HG03342 (cell line): ENCODE data around the gene PRDX5.
A peak's percentile ranks its signal among the peaks of the same experiment; 100 is the strongest.

Experiments
- ATAC-seq: cut with Tn5 transposase; IDR thresholded peaks from one replicate; pipeline ENCODE4 v1.9.1; 2021; ENCODE audit warnings: mild to moderate bottlenecking, moderate library complexity; ENCODE audit not compliant: unreplicated experiment

Gene PRDX5

DNA sequence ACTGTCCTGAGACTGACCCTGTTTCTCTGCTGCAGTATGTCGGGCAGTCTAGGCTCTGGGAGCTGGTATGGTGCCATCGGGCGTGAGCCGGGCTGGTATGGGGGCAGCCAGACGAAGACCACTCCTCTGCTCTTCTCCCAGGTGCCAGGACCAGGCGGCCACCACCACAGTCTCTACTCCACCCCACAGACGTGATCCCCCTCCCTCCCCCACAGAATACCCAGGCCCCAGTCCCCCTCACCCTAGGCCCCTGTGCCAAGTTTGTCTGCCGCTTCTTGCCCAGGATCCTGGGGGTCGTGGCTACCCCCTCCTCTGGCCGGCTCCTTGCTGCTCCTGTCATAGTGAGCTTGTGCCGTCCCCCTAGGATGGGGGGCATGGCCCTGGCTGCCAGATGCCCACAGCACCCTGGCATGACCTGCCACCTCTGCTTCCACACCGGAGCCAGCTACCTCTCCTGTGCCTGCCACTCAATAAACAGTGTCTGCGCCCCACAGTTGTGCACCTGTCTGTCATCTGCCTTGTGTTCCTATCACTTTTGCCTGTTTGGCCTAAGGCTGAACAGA is 28.8 kb upstream of the PRDX5 start:
- ATAC-seq: no peak

GRCh38 chr11:64290352-64291261 is 27.3 kb upstream of the PRDX5 start:
- no peak for ATAC-seq

- no peak for ATAC-seq
These were observed 26.6 kb upstream of the PRDX5 start, which contains the start of gene KCNK4 for GRCh38 chr11:64291262-64291751. Gene KCNK4, plus strand, starts transcription at chr11:64291302. Its CDS starts 1,717 bp downstream, at chr11:64293019.

GRCh38 chr11:64291752-64292459 is 26.0 kb upstream of the PRDX5 start:
- no peak for ATAC-seq

DNA sequence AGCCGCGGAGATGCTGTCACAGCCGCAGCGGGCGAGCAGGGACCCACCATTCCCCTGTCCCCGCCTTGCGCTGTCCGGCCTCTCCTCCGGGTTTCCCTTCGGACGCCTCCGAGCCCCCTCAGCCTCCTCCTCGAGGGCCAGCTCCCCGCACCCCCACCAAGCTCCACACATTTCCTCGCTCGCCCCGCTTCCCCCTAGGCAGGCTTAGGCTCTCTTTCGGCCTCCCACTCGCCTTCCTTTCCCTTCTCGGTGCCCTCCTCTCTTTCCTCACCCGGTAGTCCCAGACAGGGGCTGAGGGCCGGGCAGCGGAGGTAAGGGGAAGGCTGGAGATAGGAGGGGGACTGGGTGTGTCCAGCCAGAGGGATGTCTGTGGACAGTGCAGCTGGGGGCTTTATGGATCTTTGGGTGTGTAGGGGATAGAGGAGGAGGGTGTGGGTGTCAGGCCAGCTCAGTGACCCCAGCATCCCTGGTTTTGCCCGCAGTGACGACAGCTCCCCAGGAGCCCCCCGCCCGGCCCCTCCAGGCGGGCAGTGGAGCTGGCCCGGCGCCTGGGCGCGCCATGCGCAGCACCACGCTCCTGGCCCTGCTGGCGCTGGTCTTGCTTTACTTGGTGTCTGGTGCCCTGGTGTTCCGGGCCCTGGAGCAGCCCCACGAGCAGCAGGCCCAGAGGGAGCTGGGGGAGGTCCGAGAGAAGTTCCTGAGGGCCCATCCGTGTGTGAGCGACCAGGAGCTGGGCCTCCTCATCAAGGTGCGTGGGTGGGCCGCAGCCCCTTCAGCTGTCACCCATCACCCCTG is 25.3 kb upstream of the PRDX5 start:
- no peak for ATAC-seq

- no peak for ATAC-seq
These were observed 23.1 kb upstream of the PRDX5 start for GRCh38 chr11:64294774-64295173.

- no peak for ATAC-seq
These were observed 22.2 kb upstream of the PRDX5 start for GRCh38 chr11:64295760-64296159.

- ATAC-seq: no peak
These were observed 21.7 kb upstream of the PRDX5 start for GRCh38 chr11:64296236-64296635.

DNA sequence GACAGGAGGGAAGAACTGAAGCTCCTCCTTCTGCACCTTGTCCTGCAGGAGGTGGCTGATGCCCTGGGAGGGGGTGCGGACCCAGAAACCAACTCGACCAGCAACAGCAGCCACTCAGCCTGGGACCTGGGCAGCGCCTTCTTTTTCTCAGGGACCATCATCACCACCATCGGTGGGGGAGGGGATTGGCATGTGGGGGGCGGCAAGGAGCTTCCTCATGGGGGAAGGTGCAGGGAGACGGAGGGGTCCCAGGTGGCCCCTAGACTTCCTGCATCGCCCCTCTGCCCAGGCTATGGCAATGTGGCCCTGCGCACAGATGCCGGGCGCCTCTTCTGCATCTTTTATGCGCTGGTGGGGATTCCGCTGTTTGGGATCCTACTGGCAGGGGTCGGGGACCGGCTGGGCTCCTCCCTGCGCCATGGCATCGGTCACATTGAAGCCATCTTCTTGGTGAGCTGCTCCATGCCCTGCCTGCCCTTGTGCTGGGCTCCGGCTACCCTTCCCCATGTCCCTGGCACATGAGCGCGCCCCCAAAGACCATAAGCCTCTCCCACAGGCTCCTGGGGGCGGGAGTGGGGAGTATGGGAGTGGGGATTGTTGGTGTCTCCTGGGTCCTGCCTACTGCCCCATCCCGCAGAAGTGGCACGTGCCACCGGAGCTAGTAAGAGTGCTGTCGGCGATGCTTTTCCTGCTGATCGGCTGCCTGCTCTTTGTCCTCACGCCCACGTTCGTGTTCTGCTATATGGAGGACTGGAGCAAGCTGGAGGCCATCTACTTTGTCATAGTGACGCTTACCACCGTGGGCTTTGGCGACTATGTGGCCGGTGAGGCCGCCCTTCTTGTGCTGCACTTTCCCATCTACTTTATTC is 20.9 kb upstream of the PRDX5 start:
- no peak for ATAC-seq

- ATAC-seq: no peak
These were observed 20.1 kb upstream of the PRDX5 start for GRCh38 chr11:64297699-64298358.

DNA sequence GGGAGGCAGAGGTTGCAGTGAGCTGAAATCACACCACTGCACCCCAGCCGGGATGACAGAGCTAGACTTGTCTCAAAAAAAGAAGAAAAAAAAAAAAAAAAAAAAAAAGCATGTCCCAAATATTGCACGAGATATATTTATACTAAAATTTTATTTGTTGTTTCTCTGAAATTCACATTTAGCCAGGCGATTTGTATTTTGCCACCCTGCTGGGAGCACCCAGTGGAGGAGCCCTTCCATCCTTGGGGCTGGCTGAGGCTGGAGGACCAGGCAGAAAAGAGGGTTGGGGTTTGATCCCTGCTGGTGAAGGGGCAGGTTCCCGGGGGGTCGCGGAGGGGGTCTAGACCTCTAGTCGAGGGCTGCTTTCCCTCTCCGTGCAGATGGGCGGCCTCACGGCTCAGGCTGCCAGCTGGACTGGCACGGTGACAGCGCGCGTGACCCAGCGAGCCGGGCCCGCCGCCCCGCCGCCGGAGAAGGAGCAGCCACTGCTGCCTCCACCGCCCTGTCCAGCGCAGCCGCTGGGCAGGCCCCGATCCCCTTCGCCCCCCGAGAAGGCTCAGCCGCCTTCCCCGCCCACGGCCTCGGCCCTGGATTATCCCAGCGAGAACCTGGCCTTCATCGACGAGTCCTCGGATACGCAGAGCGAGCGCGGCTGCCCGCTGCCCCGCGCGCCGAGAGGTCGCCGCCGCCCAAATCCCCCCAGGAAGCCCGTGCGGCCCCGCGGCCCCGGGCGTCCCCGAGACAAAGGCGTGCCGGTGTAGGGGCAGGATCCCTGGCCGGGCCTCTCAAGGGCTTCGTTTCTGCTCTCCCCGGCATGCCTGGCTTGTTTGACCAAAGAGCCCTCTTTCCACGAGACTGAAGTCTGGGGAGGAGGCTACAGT is 18.7 kb upstream of the PRDX5 start:
- ATAC-seq: no peak

DNA sequence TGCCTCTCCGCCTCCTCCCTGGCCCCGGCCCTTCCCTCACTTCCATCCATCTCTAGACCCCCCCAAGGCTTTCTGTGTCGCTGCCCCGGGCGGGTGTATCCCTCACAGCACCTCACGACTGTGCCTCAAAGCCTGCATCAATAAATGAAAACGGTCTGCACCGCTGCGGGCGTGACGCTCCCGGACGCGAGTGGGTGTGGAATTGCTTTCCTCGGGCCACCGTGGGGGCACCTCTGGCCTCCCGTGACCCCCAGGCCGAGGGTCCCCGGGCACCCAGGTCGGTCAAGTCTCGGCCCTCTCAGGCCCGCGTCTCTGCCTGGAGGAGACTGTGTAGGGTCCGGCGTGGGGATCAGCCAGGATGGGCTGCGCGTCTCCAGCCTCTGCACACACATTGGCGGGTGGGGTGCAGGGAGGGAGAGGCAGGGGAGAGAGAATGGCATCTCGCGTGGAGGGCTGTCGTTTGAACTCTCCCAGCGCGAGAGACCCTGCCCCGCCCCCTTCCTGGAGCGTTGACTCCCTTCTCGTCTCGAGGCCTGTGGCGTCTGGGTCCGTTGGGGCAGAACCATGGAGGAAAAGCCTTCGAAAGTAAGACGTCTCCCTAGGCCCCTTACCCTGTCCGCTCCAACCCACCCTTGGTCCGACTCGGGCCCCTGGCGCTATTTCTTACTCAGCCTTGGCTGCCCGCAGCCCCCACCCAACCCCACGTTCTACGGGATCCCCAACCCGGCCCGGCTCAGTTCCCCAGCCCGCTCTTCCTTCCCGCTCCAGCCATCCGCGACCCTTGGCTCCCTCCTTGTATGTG is 17.9 kb upstream of the PRDX5 start, which contains the start of gene CATSPERZ:
Gene CATSPERZ (plus strand): TSS at position 512 of the 802 bp plus-strand sequence. CDS start 53 bp downstream, at position 565.
- no peak for ATAC-seq

- no peak for ATAC-seq
These were observed 14.6 kb upstream of the PRDX5 start for GRCh38 chr11:64303109-64304031.

- no peak for ATAC-seq
These were observed 13.9 kb upstream of the PRDX5 start for GRCh38 chr11:64304032-64304315.

DNA sequence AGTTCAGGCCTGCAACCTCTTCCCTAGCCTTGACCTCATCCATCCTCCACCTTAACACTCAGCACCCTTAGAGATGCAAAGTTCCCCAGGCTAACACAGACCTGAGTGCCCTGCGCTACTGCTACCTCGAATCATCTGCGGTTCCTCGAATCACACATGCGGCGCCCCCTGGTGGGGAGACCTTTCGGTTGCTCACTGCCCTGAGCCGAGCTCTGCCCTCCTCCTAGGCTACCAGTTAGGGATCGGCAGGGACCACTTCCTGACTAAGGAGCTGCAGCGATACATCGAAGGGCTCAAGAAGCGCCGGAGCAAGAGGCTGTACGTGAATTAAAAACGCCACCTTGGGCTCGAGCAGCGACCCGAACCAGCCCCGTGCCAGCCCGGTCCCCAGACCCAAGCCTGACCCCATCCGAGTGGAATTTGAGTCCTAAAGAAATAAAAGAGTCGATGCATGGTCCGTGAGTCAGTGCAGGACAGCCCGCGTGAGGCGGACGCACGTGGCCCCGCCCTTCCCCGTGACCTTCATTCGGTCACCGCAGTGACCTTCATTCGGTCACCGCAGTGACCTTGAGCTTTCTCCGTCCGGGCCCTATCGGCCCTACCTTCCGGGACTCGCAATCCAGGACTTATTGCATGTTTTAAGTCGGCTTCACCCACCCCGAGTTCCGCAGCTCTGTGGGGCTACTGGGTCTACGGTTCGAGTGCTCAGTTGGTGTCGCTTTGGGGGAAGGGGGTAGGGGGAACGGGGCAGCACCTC is 13.4 kb upstream of the PRDX5 start:
- peak; percentile 22 for ATAC-seq
